SU-DHL-6 (cell line): ENCODE measurements around the gene EED.
"Not testable (repeated sequence)": the region's sequence is repeated elsewhere in the genome, so short reads cannot be mapped to it uniquely, and the experiment has no call there.

Experiments
- EZH2phosphoT487 ChIP-seq: fragments of 200-600 bp; sonication (generic), shearing (Covaris generic); conservative IDR thresholded peaks from 2 replicates; pipeline ENCODE4 v1.6.1; 2018; ENCODE audit warnings: mild to moderate bottlenecking, antibody characterized with exemption, low read length, moderate library complexity, mixed read lengths
- TF ChIP-seq, protein P1 (sequence below): fragments of 200-600 bp; sonication (generic); IDR thresholded peaks from one replicate; pipeline ENCODE4 v1.5.1; 2017; ENCODE audit warnings: antibody characterized with exemption, mild to moderate bottlenecking, low read length, moderate library complexity; ENCODE audit not compliant: insufficient read depth, poor library complexity, severe bottlenecking

DNA sequence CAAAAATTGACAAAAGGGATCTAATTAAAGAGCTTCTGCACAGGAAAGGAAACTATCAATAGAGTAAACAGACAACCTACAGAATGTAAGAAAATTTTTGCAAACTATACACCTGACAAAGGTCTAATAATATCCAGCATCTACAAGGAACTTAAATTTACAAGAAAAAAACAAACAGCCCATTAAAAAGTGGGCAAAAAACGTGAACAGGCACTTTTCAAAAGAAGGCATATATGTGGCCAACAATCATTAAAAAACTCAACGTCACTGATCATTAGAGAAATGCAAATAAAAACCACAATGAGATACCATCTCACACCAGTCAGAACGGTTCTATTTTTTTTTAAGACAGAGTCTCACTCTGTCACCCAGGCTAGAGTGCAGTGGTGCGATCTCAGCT is 20.0 kb upstream of the EED start:
- TF ChIP-seq, protein P1, sequence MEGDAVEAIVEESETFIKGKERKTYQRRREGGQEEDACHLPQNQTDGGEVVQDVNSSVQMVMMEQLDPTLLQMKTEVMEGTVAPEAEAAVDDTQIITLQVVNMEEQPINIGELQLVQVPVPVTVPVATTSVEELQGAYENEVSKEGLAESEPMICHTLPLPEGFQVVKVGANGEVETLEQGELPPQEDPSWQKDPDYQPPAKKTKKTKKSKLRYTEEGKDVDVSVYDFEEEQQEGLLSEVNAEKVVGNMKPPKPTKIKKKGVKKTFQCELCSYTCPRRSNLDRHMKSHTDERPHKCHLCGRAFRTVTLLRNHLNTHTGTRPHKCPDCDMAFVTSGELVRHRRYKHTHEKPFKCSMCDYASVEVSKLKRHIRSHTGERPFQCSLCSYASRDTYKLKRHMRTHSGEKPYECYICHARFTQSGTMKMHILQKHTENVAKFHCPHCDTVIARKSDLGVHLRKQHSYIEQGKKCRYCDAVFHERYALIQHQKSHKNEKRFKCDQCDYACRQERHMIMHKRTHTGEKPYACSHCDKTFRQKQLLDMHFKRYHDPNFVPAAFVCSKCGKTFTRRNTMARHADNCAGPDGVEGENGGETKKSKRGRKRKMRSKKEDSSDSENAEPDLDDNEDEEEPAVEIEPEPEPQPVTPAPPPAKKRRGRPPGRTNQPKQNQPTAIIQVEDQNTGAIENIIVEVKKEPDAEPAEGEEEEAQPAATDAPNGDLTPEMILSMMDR = not testable (repeated sequence)
- not testable (repeated sequence) for TF ChIP-seq EZH2phosphoT487
